Endodermal cell (in vitro differentiated cells): ENCODE data around the gene RPH3AL. TPM values are rescaled to one million over a fixed set of nuclear protein-coding genes. Genes with fewer than 3 reads are reported as not detected.
"Not testable (repeated sequence)": the region's sequence is repeated elsewhere in the genome, so short reads cannot be mapped to it uniquely, and the experiment has no call there.

Source experiments
- DNase-seq: peaks from one replicate; pipeline ENCODE4 v3.0.0-alpha.2; 2017
- H3K27ac ChIP-seq: 2 replicates; pipeline ENCODE4 v1.5.1; 2013; ENCODE audit warnings: mild to moderate bottlenecking, low read depth, low read length, moderate library complexity
- H3K27me3 ChIP-seq: 2 replicates; pipeline ENCODE4 v1.6.1; 2013; ENCODE audit warnings: mild to moderate bottlenecking, low read length, moderate library complexity; ENCODE audit not compliant: insufficient read depth, control insufficient read depth, poor library complexity, severe bottlenecking
- H3K36me3 ChIP-seq: 2 replicates; pipeline ENCODE4 v1.7.0; 2013; ENCODE audit warnings: mild to moderate bottlenecking, low read length, moderate library complexity; ENCODE audit not compliant: control insufficient read depth, insufficient read depth
- H3K4me1 ChIP-seq: one replicate; pipeline ENCODE4 v1.7.0; 2013; ENCODE audit warnings: low read length; ENCODE audit not compliant: control insufficient read depth, insufficient read depth
- H3K4me3 ChIP-seq: 2 replicates; pipeline ENCODE4 v1.5.1; 2013; ENCODE audit warnings: mild to moderate bottlenecking, low read length, moderate library complexity
- H3K9ac ChIP-seq: 2 replicates; pipeline ENCODE4 v1.6.1; 2013; ENCODE audit warnings: mild to moderate bottlenecking, low read length, moderate library complexity; ENCODE audit not compliant: poor library complexity, severe bottlenecking; ENCODE audit errors: extremely low read depth
- H3K9me3 ChIP-seq: 2 replicates; pipeline ENCODE4 v1.6.1; 2013; ENCODE audit warnings: mild to moderate bottlenecking, low read length, moderate library complexity; ENCODE audit not compliant: control insufficient read depth
- H3K27ac Mint-ChIP-seq: 2 replicates; pipeline ENCODE4 v1.8.0; 2020; ENCODE audit warnings: mixed read lengths
- H3K27me3 Mint-ChIP-seq: 2 replicates; pipeline ENCODE4 v1.8.0; 2021; ENCODE audit warnings: mild to moderate bottlenecking, mixed read lengths; ENCODE audit not compliant: insufficient read depth
- H3K36me3 Mint-ChIP-seq: 2 replicates; pipeline ENCODE4 v1.8.0; 2020; ENCODE audit warnings: low read depth, mixed read lengths
- H3K4me1 Mint-ChIP-seq: 2 replicates; pipeline ENCODE4 v1.8.0; 2020; ENCODE audit warnings: mixed read lengths
- H3K4me3 Mint-ChIP-seq: 2 replicates; pipeline ENCODE4 v1.8.0; 2020; ENCODE audit warnings: mild to moderate bottlenecking, moderate library complexity, mixed read lengths
- H3K9me3 Mint-ChIP-seq: 2 replicates; pipeline ENCODE4 v1.8.0; 2020; ENCODE audit warnings: mild to moderate bottlenecking, mixed read lengths
- CTCF ChIP-seq: fragments of 200-600 bp; sonication (generic); conservative IDR thresholded peaks from 2 replicates; pipeline ENCODE4 v1.5.0; 2021; ENCODE audit warnings: antibody characterized with exemption, mild to moderate bottlenecking
- WGBS, 2 experiments: methylation state at CpG; one replicate each; pipeline versions ENCODE4 v1.1.5 to v1.1.7; 2013; ENCODE audit warnings: missing lambda C conversion rate in 2 of 2, mixed read lengths in 1 of 2; ENCODE audit not compliant: insufficient coverage in 1 of 2, insufficient read length in 1 of 2; 5-methylcytosine and 5-hydroxymethylcytosine counted together
- total RNA-seq, 2 donors: library from RNA; stranded (reverse); fragmentation: NEBNext Ultra II Directional in 1 of 2; extraction: Animal tissue kit (Norgen Biotek cat#: 25700) in 1 of 2; gene quantifications; 2 replicates in 1 of 2; 3 replicates in 1 of 2; pipeline ENCODE4 v1.2.1, GENCODE V29; 2021

The RPH3AL gene
- total RNA-seq, 2 donors from 2014 or later = 14.7 to 16.9 TPM

- DNase-seq = no peak
- peaks cover 6% of the 10 kb centered on the region for H3K4me1 Mint-ChIP-seq
- 93 to 97% methylated on average over 20 to 26 of the region's 26 CpGs for WGBS, 2 experiments
- H3K9me3 Mint-ChIP-seq = no peaks in the 10 kb centered on the region
- no peak overlapping the region for H3K4me3 ChIP-seq
- no peak for TF ChIP-seq CTCF
- no peaks in the 10 kb centered on the region for H3K36me3 ChIP-seq
- no peak overlapping the region for H3K27ac ChIP-seq
- H3K27me3 ChIP-seq = no peaks in the 10 kb centered on the region
- no peaks in the 10 kb centered on the region for H3K27me3 Mint-ChIP-seq
- no peak overlapping the region for H3K27ac Mint-ChIP-seq
- no peak overlapping the region for H3K9ac ChIP-seq
- H3K36me3 Mint-ChIP-seq = no peaks in the 10 kb centered on the region
- H3K4me3 Mint-ChIP-seq = no peak overlapping the region
- H3K9me3 ChIP-seq = no peaks in the 10 kb centered on the region
- no peaks in the 10 kb centered on the region for H3K4me1 ChIP-seq
Observed at GRCh38 chr17:235831-236640, 116.6 kb downstream of the RPH3AL start.

GRCh38 chr17:234994-235830 is 117.4 kb downstream of the RPH3AL start:
- H3K4me1 ChIP-seq, H3K9ac ChIP-seq, H3K4me1 Mint-ChIP-seq, H3K27me3 ChIP-seq, H3K36me3 Mint-ChIP-seq, H3K9me3 ChIP-seq, H3K27ac ChIP-seq, H3K9me3 Mint-ChIP-seq, H3K36me3 ChIP-seq, H3K4me3 Mint-ChIP-seq, H3K27ac Mint-ChIP-seq, H3K27me3 Mint-ChIP-seq, H3K4me3 ChIP-seq, DNase-seq: not testable (repeated sequence)
- WGBS, 2 experiments = 92 to 94% methylated on average over 26 to 48 of the region's 48 CpGs

- H3K9me3 Mint-ChIP-seq, H3K9ac ChIP-seq, H3K4me1 Mint-ChIP-seq, H3K27me3 ChIP-seq, H3K27ac ChIP-seq, DNase-seq, H3K4me1 ChIP-seq, H3K4me3 Mint-ChIP-seq, H3K36me3 Mint-ChIP-seq, H3K27me3 Mint-ChIP-seq, H3K36me3 ChIP-seq, H3K4me3 ChIP-seq, H3K9me3 ChIP-seq, H3K27ac Mint-ChIP-seq: not testable (repeated sequence)
- WGBS, 2 experiments = 80 to 85% methylated on average over 7 to 16 of the region's 23 CpGs
Observed at GRCh38 chr17:234163-234993, 118.2 kb downstream of the RPH3AL start.
